GM19397 (cell line): ENCODE measurements around the gene BAD.

ENCODE experiments used
- ATAC-seq: cut with Tn5 transposase; IDR thresholded peaks from one replicate; pipeline ENCODE4 v1.9.1; 2021; ENCODE audit warnings: mild to moderate bottlenecking, moderate library complexity; ENCODE audit not compliant: unreplicated experiment

The BAD gene

DNA sequence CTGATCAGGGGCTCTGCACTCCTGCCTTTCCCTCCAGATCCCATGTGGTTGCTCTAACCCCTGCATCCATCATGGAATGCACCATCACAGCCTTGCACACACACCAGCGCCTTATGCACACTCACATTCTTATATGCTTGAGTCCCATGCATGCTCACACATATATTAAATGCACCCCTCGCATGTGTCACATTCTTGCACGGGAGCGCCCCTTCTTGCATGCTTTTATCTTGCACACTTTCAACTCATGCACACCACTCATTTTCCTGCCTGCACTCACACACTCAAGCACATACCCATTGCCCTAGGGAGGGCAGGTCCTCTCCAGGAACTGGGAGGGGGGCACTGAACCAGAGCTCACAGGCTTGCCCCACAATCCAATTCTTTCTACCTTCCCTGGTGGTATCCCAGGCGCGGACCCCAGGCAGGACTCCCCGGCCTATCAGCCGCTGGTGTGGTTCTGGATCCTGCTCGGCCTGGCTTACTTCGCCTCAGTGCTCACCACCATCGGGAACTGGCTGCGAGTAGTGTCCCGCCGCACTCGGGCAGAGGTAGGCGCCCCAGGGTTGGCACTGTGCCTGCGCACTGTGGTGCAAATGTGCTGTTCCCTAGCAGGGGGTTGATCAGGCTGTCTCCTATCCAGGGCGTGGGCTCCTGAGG, 13.4 kb upstream of the BAD start:
- no peak for ATAC-seq

DNA sequence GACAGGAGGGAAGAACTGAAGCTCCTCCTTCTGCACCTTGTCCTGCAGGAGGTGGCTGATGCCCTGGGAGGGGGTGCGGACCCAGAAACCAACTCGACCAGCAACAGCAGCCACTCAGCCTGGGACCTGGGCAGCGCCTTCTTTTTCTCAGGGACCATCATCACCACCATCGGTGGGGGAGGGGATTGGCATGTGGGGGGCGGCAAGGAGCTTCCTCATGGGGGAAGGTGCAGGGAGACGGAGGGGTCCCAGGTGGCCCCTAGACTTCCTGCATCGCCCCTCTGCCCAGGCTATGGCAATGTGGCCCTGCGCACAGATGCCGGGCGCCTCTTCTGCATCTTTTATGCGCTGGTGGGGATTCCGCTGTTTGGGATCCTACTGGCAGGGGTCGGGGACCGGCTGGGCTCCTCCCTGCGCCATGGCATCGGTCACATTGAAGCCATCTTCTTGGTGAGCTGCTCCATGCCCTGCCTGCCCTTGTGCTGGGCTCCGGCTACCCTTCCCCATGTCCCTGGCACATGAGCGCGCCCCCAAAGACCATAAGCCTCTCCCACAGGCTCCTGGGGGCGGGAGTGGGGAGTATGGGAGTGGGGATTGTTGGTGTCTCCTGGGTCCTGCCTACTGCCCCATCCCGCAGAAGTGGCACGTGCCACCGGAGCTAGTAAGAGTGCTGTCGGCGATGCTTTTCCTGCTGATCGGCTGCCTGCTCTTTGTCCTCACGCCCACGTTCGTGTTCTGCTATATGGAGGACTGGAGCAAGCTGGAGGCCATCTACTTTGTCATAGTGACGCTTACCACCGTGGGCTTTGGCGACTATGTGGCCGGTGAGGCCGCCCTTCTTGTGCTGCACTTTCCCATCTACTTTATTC, 12.6 kb upstream of the BAD start:
- no peak for ATAC-seq

- no peak for ATAC-seq
Observed at GRCh38 chr11:64296236-64296635, 11.8 kb upstream of the BAD start.

- ATAC-seq = no peak
Observed at GRCh38 chr11:64295760-64296159, 11.3 kb upstream of the BAD start.

DNA sequence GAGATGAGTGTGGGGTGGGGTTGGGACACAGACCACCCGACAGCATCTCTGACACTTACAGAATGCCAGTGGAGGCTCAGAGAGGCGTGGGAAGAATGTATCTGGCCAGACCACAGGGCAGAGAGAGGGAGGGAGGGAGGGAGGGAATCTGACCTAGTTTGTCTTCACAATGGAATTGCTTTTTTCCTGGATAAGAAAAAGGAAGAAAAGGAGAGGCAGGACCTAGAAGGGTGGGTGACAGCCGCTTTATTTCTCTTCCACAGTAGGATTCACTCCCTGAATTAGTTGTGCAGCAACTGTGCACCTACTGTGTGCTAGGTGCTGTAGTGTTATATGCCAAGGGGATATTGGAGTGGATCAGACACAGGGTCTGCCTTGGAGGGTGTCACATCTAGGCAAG, 10.3 kb upstream of the BAD start:
- ATAC-seq = no peak

DNA sequence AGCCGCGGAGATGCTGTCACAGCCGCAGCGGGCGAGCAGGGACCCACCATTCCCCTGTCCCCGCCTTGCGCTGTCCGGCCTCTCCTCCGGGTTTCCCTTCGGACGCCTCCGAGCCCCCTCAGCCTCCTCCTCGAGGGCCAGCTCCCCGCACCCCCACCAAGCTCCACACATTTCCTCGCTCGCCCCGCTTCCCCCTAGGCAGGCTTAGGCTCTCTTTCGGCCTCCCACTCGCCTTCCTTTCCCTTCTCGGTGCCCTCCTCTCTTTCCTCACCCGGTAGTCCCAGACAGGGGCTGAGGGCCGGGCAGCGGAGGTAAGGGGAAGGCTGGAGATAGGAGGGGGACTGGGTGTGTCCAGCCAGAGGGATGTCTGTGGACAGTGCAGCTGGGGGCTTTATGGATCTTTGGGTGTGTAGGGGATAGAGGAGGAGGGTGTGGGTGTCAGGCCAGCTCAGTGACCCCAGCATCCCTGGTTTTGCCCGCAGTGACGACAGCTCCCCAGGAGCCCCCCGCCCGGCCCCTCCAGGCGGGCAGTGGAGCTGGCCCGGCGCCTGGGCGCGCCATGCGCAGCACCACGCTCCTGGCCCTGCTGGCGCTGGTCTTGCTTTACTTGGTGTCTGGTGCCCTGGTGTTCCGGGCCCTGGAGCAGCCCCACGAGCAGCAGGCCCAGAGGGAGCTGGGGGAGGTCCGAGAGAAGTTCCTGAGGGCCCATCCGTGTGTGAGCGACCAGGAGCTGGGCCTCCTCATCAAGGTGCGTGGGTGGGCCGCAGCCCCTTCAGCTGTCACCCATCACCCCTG, 8.2 kb upstream of the BAD start:
- ATAC-seq = no peak

- ATAC-seq = no peak
Observed at GRCh38 chr11:64291752-64292459, 7.4 kb upstream of the BAD start.

DNA sequence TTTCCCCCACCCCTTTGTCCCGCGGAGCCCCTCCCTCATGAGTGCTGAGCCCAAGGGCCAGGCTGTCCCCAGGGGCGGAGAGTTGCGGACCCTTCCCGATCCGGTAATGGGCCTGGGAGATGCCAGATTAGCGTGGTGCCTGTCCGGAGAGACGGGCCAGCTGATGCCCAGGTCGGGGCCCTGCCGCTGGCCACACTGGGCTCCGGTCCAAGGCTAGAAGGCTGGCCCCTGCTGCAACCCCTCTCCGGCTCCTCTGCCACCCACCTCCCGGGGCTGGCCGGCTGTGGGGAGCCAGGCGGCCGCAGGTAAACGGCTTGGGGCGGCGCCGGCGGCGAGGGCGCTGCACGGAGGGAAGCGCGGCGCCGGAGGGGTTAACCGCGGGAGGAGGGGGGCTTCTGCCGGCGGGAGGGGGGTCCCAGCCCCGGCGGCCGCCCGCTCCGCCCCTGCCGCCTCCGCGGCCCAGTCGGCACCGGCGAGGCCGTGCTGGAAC, 6.8 kb upstream of the BAD start, which contains the start of gene KCNK4:
TSS of gene KCNK4 (plus strand) at position 41 of the 490 bp plus-strand sequence. CDS start 1,717 bp downstream, outside the sequence.
- no peak for ATAC-seq

- no peak for ATAC-seq
Observed at GRCh38 chr11:64290352-64291261, 6.1 kb upstream of the BAD start.

GRCh38 chr11:64289002-64289564, 4.6 kb upstream of the BAD start:
- no peak for ATAC-seq

GRCh38 chr11:64288353-64288750, 3.9 kb upstream of the BAD start:
- ATAC-seq = no peak

DNA sequence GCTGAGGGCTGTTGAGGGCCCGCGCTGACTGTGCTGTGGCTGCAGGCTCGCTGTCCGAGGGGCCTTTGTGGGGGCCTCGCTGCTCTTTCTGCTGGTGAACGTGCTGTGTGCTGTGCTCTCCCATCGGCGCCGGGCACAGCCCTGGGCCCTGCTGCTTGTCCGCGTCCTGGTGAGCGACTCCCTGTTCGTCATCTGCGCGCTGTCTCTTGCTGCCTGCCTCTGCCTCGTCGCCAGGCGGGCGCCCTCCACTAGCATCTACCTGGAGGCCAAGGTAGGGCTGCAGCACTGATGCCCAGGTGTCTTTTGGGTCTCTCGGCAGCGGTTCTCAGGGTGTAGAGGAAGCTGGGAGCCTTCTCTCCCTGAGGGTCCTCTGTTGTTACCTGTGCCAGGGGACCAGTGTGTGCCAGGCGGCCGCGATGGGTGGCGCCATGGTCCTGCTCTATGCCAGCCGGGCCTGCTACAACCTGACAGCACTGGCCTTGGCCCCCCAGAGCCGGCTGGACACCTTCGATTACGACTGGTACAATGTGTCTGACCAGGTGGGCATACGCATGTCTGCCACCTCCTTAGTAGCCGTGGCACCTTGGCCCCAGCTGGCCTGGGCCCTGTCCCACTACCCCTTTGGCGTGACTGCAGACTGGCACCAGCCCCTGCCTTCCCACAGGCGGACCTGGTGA, 3.3 kb upstream of the BAD start:
- no peak for ATAC-seq

- ATAC-seq = no peak
Observed at GRCh38 chr11:64286801-64287159, 2.3 kb upstream of the BAD start.

DNA sequence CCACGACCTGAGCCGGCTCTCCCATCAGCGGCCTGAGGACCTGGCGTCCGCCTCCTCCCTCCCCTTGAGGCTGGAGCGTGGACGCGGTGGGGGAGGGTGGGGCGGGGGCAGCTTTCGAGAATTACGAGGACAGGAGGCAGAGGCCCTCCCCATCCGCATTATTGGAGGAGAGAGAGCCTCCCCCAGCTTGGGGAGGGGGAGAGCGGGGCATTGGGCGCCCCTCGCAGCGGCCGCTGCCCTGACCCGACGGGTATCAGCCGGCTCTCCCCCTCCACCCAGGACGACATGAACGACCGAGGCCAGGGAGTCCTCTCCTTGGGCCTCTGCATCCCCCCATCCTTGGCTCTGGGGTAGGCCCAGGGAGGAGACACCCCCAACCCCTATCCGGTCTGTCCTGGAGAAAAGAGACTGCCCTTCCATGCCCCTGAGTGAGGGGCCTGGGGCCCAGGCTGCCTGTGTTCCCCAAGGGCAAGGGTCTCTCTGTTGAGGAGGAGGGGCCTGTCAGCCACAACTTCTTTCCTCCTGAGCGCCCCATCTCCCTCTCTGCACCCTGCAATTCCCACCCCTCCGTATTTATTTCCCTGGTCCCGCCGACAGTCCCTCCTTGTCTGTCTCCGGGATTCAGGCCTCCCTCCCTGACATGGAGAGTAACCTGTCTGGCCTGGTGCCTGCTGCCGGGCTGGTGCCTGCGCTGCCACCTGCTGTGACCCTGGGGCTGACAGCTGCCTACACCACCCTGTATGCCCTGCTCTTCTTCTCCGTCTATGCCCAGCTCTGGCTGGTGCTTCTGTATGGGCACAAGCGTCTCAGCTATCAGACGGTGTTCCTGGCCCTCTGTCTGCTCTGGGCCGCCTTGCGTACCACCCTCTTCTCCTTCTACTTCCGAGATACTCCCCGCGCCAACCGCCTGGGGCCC, 1.7 kb upstream of the BAD start:
- no peak for ATAC-seq

DNA sequence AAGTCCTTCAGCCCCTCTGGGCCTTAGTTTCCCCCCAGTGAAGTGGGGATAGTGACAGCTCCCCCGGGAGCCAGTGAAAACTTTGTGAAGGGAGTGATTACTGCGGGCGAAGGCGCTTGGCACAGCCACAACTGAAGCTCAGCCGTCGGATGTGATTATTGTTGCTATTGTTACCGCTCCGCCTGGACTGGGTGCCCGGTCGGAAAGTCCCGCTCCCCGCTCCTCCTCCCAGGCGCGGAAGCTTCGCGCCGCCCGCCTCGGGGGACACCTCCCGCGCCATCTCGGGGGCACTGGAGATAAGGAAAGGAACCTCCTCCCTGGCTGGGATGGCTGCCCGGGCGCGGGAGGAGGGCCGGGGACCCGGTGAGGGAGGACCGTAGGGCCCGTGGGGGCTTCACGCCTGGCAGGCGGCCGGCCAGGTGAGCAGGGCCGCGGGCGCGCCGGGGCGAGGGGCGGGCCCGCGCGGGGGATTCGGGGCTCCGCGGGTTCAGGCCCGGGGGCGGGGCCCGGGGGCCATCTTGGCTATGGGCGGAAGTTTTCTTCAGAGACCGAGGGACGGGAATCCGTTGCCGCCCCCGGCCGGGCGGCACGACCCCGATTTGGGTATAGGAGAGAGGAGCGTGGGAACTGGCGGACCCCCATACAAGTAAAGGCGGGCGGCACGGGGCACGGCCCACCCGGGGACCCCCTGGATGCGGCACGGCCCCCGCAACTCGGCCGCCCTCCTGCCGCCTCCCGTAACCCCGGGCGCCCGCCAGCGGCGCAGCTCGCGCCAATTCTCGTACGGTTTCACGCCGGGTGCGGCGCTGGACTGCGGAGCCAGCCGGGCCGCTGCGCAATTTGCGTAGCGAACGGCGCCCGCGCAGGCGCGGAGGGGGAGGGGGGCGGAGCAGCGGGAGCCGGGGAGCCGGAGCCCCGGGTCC, 758 bp upstream of the BAD start, which contains the start of gene GPR137:
TSS of gene GPR137 (plus strand) at position 887 of the 923 bp plus-strand sequence. CDS start 677 bp downstream, outside the sequence.
- ATAC-seq = peak; percentile 56

DNA sequence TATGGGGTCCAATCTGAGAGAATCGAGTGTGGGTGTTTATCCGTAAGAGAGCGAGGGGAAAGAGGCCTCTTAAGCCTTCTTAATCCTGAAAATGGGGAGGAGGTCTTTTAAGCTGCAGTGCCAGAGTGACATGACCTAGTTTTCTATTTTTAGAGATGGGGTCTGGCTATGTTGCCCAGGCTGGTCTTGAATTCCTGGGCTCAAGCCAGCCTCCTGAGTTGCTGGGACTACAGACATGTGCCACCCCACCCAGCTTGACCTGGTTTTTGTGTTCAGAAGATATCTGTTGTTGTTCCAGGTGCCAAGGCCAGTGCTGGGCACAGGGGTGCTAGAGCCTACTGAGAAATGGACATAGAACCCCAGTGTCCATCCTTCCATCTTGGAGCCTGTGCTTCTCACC, 1.4 kb downstream of the BAD start:
- no peak for ATAC-seq
